NOMO-1 (cell line): ENCODE measurements around the gene TAF6.

ENCODE experiments used
- DNase-seq, 2 experiments: peaks; one replicate each; lab custom pipeline; 2025; ENCODE audit not compliant: unreplicated experiment in 2 of 2; lab: John Stamatoyannopoulos, UW

The TAF6 gene

DNA sequence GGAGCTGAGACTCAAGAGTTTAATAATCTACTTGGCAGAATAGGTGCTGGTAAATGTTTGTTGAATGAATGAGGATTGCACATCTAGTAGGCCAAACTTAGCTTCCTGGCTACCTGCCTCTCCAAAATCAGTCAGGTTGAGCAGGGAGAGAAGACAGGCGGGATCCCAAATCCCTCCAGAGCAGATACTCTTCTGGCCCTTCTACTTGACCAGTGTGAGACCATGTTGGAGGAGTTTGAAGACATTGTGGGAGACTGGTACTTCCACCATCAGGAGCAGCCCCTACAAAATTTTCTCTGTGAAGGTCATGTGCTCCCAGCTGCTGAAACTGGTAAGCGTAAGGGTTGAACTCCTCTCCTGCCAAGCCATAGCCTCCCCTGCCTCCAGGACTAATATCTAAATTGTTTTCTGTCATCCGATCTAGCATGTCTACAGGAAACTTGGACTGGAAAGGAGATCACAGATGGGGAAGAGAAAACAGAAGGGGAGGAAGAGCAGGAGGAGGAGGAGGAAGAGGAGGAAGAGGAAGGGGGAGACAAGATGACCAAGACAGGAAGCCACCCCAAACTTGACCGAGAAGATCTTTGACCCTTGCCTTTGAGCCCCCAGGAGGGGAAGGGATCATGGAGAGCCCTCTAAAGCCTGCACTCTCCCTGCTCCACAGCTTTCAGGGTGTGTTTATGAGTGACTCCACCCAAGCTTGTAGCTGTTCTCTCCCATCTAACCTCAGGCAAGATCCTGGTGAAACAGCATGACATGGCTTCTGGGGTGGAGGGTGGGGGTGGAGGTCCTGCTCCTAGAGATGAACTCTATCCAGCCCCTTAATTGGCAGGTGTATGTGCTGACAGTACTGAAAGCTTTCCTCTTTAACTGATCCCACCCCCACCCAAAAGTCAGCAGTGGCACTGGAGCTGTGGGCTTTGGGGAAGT is 5.4 kb upstream of the TAF6 start:
- DNase-seq, result no peak

DNA sequence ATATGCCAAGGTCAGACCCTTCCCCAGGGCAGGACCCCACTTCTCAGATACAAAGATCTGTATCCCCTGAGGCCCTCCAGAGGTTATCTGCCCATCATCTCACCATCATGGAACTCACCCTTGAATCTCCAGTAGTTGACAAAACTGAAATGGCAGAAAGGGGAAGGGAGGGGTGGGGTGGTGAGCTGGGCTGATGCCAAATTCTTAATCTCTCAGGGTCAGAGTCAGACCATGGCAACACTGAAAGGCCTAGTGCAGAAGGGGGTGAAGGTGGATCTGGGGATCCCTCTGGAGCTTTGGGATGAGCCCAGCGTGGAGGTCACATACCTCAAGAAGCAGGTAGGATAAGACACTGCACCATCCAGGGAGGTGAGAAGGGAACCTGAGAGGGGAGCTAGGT is 3.4 kb upstream of the TAF6 start:
- no peak for DNase-seq

- DNase-seq, result no peak
Observed at GRCh38 chr7:100122067-100122466, 2.9 kb upstream of the TAF6 start.

DNA sequence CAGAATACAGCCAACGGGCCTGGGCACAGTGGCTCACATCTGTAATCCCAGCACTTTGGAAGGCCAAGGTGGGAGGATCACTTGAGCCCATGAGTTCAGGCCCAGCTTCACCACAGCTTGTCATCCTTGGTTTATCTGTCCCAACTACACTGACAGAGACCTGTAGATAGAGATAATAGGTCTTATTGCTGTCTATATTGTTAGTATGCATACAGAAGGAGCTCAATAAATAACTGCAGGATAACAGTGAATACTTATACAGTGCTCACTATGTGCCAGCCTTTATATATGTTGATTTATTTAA is 1.5 kb upstream of the TAF6 start:
- DNase-seq, result no peak

DNA sequence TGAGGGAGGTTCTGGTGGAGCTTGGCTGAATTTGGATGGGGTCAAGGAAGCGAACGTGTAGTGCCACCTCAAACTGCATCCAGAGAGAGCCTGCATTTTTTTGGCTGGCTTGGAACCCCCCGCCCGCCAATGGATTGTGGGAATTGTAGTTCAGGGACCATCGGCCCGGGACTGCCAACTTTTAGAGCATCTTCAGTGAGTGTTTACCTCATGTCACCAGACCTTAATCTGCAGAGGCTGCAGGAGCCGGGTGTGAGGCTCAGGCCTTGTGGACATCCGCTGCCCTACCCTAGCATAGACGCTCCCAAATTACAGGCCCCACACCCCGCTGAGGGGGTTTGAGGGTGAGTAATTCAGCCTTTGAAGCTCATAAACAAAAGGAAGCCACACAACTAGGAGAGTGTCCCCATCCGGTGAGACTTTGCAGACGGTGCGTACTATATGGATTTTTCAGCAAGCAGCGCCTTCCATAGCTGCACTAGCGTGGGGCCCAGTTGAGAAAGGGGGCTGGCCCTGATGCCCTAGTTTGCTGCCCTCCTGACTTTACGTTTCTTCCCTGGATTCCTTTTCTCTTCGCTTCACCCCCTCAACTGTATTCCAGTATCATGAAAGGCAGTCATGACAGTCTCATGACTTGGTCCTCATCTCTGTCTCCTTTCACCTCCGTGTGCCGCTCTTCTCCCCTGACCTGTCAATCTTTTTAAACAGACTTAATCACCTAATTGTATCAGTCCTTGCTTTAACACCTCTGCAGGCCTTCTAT is 993 bp upstream of the TAF6 start:
- peak; percentile 76 to 77 for DNase-seq

GRCh38 chr7:100118388-100119071 is 628 bp downstream of the TAF6 start:
- DNase-seq, result no peak

- DNase-seq, result no peak
Observed at GRCh38 chr7:100115026-100115425, 4.1 kb downstream of the TAF6 start.

DNA sequence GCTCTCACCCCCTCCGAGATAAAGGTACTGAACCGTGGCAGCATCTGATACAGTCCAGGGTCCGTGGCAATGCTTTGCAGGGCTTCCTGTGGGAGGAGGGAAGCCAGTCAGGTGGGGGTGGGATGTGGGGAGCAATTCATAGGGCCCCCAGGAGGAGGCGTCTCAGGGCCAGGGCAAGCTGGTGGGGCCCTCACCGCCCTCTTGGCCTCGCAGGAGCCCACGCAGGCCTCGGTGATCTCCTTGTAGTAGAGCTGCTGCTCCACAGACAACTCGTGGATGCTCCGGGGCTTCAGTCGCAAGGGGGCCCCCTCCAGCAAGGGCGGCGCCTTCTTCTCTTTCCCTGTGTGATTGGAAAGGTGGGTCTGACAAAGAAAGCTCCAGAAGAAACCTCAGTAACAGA is 7.2 kb downstream of the TAF6 start:
- no peak for DNase-seq

- DNase-seq, result no peak
Observed at GRCh38 chr7:100111156-100111555, 8.0 kb downstream of the TAF6 start.

DNA sequence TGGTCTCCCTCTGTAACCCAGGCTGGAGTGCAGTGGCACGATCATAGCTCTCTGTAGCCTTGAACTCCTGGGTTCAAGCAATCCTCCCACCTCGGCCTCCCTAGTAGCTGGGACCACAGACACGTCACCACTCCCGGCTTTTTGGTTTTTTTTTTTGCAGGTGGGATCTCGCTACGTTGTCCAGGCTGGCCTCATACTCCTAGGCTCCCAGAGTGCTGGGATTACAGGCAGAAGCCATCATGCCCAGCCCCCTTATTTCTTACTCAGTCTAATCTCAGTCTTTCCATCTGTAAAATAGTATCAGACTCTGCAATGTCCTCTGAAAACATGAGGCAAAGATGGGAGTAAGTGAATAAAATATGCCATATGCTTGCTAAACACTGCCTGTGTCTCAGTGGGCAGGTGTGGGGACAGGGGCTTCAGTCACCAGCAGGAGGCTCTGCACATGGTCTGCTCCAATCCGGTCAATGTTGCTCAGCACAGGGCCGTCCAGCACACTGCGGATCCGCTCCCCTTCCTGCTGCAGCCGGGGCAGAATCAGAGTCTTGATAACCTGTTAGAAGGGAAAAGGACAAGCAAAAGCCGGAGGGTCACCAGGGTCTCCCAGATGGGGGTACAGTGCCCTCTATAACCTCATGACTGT is 9.5 kb downstream of the TAF6 start:
- DNase-seq, result no peak

GRCh38 chr7:100107890-100108289 is 11.3 kb downstream of the TAF6 start:
- DNase-seq, result no peak

DNA sequence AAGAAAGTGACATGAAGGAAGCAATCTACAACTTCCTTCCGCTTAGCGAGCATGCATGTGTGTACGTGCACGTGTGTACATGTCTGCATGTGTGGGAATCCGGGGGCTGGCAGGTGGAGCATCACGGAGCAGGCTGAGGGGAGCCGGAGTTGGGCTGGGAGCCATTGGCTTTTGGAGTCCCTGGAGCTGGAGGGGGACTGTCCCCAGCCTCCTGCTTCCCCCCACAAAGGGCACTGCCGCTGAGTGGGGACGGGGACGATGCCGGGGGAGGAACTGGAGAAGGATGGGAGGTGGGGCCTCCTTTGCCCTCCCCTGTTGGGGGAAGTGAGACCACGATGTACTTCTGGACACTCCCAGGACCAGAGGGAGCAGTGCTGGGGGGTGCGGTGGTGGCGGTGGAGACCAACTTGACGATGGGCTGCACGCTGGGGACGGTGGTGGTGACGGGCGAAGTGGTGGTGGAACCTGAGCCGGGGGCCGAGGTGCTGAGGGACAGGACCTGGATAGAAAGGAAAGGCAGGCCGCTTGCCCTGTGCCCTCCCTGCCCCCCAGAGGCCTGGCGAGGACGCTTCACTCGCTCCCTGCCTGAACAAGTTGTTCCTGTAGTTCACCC is 11.9 kb downstream of the TAF6 start:
- DNase-seq, result no peak

DNA sequence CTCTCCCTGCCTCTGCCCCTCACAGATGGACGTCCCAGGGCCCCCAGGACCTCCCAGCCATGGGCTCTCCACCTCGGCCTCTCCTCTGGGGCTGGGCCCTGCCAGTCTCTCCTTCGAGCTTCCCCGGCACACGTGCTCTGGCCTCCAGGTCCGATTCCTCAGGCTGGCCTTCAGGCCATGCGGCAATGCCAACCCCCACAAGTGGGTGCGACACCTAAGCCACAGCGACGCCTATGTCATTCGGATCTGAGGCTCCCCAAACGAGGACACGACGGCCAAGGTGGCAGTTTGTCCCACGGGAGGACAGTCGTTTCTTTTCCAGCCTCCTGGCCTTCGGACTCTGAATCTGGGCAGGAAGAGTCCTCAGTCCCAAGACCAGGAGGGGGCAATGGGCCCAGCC is 12.5 kb downstream of the TAF6 start:
- DNase-seq, result no peak

- no peak for DNase-seq
Observed at GRCh38 chr7:100105534-100105933, 13.6 kb downstream of the TAF6 start.

DNA sequence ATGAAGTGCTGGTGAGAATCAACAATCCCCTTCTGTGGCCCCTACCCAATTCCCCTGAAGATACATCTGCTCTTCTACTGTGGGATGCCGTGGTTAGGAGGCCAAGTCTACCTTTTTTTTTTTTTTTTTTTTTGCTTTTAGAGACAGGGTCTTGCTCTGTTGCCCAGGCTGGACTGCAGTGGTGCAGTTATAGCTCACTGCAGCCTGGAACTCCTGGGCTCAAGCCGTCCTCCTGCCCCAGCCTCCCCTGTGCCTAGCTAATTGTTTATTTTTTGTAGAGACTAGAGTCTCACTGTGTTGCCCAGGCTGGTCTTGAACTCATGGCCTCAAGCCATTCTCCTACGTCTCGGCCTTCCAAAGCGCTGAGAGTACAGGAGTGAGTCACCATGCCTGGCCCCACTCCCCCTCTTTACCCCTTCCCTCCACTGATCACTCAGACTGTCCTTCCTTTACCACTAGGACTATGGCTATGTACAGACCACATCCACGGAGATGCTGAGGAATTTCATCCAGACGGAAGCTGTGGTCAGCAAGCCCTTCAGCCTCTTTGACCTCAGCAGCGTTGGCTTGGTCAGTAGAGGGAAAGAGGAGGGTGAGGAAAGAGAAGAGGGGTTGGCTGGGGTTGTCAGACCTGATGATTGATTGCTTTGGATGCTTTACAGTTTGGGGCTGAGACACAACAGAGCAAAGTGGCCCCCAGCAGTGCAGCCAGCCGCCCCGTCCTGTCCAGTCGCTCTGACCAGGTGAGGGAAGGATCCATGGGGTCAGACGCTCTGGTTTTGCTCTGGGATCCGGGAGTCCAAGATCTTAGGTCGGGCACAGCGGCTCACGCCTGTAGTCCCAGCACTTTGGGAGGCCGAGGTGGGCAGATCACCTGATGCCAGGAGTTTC is 16.0 kb downstream of the TAF6 start:
- DNase-seq, result no peak

GRCh38 chr7:100101016-100101862 is 17.9 kb downstream of the TAF6 start, which contains the start of the genes AP4M1 and MCM7:
Gene AP4M1 (plus strand): TSS chr7:100101643. CDS start chr7:100101715, 72 bp downstream.
Gene MCM7 (minus strand): TSS chr7:100101397. CDS start chr7:100101294, 103 bp downstream.
- DNase-seq, result peak; percentile 100

- peak; percentile 85 to 96 for DNase-seq
Observed at GRCh38 chr7:100100420-100101015, 18.6 kb downstream of the TAF6 start.

GRCh38 chr7:100099452-100099851 is 19.7 kb downstream of the TAF6 start:
- no peak for DNase-seq
